Cerebellar nuclear complex (tissue), 1 donor: Measurements from ENCODE around the gene SRP72.
"Not testable (repeated sequence)": the region's sequence is repeated elsewhere in the genome, so short reads cannot be mapped to it uniquely, and the experiment has no call there.

Experiments
- DNase-seq, 2 experiments: peaks; one replicate each; lab custom pipeline; 2025; lab: John Stamatoyannopoulos, UW

Gene SRP72, protein sequence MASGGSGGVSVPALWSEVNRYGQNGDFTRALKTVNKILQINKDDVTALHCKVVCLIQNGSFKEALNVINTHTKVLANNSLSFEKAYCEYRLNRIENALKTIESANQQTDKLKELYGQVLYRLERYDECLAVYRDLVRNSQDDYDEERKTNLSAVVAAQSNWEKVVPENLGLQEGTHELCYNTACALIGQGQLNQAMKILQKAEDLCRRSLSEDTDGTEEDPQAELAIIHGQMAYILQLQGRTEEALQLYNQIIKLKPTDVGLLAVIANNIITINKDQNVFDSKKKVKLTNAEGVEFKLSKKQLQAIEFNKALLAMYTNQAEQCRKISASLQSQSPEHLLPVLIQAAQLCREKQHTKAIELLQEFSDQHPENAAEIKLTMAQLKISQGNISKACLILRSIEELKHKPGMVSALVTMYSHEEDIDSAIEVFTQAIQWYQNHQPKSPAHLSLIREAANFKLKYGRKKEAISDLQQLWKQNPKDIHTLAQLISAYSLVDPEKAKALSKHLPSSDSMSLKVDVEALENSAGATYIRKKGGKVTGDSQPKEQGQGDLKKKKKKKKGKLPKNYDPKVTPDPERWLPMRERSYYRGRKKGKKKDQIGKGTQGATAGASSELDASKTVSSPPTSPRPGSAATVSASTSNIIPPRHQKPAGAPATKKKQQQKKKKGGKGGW

DNA sequence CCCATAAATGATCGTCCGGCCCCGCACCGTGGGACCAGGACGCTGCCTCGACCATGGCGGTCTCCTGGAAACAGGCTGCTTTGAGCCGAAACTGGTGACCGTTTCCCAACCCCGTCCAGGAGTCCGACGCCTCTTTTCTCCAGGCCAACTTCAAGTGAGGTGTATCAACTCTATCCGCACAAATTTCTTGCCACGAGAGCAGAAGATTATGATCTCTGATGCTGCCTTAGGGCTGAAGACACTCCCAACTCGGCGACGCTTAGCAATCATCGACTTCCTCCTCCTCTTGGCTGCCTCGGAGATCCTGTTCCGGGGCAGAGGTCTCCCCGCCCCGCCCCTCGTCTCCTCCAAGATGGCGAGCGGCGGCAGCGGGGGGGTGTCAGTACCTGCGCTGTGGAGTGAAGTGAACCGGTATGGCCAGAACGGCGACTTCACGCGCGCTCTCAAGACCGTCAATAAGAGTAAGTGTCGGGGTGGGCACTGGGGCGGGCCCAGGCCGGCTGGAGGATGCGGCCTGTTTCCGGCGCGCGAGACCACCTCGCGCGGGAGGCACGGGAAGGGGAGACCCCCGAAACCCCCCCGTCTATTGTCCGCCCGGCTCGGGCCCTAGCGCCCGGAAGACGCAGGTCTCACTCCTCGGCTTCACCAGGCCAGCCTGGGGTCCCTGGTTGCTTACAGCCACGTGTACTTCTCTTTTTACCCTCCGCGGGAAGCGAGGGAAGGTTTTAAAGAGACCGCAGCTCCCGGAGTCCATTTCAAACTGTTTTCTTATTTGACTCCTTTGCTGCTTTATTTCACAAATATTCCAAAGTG is at the start of gene SRP72:
Gene SRP72, plus strand, starts transcription at position 334 of the 813 bp plus-strand sequence. Its CDS starts 19 bp downstream, at position 353.
- peak; percentile 3 to 75 for DNase-seq

DNA sequence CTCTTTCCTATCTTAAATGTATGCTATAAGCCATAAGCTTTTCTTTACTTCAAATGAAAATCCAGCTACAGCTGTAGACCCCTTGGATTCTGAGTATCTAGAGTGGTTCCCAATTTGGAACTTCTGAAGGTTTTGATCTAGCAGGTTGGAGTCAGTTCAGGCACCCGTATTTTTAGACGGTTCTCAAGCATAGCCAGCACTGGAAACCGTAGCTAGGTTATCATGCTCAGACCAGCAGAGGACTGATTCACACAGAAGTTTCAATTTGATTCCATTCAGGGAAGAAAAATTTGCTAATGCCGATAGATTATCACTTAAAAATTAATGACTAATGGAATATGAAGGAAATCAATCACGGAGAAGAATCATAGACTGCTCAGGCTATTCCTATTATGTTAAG is 43.2 kb upstream of the SRP72 start:
- DNase-seq: no peak

DNA sequence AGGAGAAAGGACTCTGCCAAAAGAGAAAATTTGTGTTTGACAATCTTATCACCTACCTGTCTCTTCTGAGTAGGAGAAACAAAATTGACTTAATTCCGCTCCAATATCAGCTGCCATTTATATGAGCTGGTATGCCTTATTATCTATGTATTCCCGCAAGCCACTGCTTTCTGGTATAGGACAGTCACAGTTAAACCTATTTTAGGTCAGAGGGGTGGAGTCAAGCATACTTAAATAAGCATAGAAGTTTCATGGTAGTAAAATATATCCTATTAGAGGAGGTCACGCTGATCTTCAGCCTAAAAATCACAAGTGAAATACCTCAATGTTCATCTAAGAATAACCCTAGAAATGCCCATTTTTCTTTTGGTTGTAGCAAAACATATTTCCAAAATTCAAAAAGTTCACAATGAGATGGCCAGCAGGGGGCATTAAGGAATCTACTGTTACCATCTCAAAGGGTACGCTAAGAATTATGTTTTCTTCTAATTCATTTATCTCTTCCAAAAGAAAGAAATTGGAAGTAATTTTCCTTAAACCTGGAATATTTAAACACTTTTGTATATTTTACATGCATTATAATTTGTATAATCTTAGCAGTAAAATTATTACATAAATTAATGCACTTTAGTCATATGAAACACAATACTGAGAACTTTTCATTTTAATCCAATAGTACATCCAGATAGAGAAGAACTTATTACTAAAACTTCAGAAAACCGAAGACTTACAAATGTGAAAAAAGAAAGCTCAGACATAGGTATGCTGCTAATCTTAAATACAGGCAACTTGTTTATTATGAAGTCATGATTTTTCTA is 42.5 kb upstream of the SRP72 start:
- no peak for DNase-seq

DNA sequence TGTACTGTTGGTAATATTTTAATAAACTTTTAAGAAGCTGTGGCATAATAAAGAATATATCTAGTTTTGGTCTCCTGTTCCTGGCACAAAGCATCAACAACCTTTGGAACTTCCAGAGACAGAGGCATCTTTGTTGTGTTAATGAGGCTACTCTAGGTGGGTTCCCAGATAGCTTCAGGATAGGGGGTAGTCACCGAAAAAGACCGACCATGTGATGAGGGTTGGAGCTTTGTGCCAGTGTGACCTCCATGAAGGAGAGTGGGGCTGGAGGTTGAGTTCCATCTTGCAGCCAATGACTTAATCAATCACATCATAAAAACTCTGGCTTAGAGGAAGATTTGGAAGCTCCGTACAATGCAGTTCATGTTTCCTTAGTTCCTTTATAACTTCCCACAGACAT is 41.9 kb upstream of the SRP72 start:
- no peak for DNase-seq

DNA sequence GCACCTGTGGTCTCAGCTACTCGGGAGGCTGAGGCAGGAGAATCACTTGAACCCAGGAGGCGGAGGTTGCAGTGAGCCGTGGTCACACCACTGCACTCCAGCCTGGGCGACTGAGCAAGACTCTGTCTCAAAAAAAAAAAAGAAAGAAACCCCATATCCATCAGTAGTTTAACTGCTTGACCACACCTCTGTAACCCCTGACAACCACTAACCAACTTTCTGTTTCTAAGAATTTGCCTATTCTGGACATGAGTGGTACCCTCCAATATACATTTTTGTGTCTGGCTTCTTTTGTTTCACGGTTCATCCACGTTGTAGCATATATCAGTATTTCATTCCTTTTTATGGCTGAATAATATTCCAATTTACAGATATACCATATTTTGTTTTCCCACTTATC is 41.1 kb upstream of the SRP72 start:
- no peak for DNase-seq

DNA sequence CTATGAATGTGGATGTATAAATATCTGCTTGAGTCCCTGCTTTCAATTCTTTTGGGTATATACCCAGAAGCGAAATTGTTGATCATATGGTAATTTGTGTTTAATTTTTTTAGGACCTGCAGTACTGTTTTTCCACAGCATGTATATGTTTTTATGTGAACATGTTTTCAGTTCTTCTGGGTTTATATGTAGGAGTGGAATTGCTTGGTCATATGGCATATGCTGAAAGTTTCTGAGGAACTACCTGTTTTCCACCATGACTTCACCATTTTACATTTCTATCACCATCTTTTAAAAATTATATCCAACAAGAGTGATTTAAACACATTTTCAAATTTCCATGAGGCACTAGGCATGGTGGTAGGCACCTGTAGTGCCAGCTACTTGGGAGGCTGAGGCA is 40.2 kb upstream of the SRP72 start:
- no peak for DNase-seq

DNA sequence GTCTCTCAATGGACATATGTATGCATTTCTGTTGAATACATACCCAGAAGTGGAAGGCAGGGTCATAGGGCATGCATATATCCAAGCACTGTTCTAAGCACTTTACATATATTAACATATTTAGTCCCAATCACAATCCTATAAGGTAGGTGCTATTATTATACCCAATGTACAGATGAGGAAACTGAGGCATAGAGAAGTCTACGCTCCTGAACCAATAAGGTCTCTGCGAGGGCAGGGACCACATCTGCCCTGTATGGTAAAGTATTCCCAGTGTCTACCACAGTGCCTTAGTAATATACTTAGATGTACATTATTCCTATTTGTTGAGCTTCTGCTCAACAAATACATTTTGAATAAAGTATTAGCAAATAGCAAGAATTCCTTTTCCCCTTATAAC is 37.2 kb upstream of the SRP72 start:
- no peak for DNase-seq

DNA sequence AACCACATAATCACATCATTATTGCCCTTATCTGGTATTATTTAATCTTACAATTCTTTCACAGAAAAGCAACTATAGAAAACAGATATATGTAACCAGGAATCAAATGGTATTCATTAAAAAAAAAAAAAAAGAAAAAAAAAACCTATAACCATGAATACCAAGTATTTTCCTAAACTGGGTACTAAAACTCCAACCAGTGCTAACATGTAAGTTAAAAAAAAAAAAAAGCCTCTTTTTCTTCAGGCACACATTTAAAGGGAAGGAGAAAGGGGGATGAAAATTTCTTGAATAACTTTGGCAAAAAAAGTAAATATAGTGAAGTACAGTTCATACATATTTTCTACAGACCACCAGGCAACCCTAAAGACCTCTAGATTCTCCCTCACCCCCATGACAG is 34.1 kb upstream of the SRP72 start:
- DNase-seq: no peak

DNA sequence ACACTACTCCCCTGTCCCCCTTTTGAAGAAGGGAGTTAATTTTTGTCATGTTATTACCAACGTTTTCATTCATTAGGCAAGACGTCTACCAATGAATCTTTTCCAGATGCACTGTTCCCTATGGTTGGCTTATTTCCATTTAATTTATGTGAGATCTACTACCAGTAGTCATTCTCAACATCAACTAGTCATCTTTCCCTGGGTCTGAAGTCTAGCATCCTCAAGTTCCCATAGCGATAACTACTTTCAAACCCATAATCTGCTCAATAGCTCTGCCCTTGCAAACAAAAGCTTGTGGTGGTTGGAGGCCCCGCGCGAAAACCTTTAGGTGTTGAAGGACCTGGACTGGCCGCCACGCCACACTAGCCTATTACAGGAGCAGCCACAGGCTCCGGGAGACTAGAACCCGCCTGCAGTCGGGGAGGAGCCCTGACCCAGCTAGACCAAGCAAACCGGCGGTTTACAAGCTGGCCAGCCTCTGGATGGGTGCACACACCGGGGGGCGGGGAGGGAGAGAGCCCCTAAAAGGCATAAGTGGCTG is 32.7 kb upstream of the SRP72 start:
- DNase-seq: no peak

DNA sequence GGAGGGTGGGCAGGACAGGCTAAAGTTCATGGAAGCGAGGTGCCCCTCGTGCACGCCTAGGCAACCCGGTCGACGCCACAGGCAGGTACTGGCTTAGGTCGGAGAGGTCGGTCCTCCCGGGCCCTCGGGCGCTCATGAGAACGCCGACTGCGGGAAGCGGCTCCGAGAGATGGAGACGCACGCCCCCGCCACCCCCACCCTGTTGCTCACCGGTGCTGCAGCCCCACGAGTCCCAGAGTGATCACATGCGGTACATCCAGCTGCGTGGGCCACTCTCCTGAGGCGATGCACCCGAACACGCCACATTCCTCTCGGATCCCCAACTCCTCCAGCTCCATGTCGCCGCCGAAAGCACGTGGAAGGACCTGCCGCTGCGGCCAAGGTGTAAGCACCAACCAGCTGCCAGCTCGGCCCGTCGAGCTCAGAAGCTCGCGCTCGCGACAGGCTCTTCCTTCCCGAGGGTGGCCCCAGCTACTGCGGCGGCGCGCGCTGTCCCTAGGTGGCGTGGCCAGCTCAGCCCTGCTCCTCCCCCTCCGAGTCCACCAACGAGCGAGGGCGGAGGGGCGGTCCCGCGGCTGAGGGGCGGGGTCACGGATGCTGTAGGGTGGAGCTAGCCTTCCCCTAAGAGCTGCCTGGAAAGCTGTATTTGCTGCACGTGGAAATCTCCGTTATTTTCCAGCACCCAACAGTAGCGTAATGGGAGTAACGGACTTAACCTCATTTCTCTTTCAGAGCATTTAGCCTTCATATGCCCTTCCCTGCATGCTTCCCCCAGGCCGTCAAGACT is 32.1 kb upstream of the SRP72 start, which contains the start of gene PPAT:
Gene PPAT, minus strand, starts transcription at position 476 of the 787 bp plus-strand sequence. Its CDS starts 138 bp downstream, at position 338.
- peak; percentile 92 to 93 for DNase-seq

DNA sequence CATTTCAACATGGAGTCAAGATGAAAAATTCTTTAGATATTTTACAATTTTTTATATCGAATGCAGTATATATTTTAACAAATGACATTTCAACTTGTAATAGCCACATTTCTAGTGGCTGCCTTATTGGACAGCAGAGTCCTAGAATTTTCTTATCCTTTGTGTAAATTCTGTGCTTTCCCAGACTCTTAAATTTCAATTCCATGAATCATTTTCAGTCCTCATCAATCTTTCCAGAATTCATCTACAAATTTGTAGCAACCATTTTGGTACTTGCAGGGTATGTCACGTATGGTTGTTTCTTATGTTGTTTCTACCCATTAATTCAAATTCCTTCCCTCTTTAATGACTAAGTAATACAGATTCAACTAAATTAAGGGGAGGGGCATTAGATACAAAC is 28.7 kb upstream of the SRP72 start:
- DNase-seq: no peak

DNA sequence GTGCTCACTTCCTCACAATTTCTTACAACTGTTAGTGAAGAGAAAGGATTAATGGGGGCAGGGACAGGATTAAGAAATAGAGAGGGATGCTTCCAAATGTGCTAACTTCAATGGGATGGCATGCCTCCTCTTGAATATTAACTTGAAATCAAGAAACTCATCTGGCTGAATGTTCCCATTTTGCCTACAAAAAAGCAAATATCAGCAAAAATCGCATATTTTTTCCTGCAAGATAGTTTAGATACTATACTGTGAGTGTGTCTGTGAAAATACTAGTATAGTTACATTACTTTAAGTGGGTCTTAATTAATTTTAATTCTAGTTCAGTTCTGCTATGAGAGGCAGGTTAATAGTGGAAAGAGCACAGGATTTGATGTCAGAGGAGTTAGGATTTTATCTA is 26.4 kb upstream of the SRP72 start:
- DNase-seq: no peak

DNA sequence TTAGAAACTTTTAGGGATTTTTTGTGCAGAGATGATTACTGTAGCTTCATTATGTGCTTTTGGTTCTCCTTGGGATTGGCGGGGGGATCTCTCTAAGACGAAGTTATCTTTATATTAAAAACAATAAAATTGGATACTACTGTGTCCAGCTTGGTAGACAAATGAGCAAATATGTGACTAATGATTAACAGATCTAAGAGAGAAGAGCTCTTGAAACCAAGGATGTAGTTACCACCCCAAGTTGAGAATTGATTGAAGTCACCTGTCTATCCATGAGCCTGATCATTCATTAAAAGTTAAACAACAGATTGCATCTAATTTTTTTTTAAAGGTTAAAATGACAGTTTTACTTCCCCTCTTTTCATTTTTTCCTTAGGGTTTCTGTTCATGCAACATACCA is 22.7 kb upstream of the SRP72 start:
- no peak for DNase-seq

DNA sequence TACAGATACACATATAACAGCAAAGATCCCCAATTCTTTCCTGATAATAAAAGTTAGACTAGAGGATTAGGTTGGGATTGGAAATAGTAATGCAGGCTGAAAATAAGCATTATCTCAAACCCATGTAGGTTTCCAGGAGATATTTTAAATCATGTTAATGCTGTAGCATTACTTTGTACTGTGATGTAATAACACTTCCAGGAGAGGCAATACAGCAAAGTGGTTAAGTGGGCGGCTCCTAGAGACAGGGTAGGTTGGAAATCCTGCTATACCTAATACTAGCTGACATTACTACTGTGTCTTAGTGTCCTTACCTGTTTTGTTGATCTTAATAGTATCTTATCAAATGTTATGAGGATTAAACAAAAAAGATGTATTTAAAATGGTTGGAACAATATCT is 21.7 kb upstream of the SRP72 start:
- DNase-seq: no peak

DNA sequence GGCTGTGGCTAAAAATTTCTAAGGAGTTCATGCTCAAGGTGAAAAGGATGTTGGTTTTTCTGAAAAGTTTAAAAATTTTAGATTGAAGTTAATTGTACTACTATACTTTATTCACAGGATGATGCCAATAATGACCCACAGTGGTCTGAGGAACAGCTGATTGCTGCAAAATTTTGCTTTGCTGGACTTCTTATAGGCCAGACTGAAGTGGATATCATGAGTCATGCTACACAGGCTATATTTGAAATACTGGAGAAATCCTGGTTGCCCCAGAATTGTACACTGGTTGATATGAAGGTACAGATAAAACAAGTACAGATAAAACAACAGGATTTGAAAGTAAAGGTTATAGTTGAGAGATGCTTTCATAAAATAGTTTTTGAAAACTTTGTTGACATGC is 19.1 kb upstream of the SRP72 start:
- DNase-seq: no peak

DNA sequence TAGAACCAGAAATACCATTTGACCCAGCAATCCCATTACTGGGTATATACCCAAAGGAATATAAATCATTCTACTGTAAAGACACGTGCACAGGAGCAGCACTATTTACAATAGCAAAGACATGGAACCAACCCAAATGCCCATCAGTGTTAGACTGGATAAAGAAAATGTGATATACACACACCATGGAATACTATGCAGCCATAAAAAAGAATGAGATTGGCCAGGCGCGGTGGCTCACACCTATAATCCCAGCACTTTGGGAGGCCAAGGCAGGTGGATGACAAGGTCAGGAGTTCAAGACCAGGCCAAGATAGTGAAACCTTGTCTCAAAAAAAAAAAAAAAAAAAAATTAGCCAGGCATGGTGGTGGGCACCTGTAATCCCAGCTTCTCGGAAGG is 17.9 kb upstream of the SRP72 start:
- DNase-seq: not testable (repeated sequence)

DNA sequence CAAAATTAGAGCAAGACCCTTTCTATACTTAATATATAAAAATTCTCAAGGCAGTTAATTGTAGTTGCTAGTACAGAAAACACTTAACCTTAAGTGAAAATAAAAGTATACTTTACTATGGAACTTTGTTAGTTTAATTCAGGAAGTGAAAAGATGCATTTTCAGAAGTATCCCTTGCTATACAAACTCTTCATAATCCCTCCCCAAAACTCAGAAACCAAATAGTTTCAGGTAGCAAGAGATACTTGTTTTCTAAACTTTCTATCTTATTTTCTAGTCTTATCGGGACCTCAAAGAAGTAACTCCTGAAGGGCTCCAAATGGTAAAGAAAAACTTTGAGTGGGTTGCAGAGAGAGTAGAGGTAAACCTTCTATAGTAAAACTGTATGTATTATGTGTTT is 17.1 kb upstream of the SRP72 start:
- no peak for DNase-seq

DNA sequence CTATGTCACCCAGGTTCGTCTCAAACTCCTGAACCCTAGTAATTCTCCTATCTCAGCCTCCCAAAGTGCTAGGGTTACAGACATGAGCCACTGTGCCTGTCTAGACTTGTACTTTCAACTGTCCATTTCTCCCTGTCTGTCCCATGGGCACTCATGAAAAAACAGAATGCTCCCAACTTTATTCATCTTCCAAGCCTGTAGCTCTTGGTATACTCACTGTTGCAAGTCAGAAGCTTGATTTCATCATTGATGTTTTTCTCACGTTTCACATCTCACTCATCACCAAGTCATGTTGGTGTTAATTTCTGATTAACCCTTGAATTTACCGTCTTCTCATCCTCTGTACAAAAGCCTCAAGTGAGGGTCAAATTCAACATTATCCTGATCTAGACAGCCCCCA is 7.3 kb upstream of the SRP72 start:
- no peak for DNase-seq

DNA sequence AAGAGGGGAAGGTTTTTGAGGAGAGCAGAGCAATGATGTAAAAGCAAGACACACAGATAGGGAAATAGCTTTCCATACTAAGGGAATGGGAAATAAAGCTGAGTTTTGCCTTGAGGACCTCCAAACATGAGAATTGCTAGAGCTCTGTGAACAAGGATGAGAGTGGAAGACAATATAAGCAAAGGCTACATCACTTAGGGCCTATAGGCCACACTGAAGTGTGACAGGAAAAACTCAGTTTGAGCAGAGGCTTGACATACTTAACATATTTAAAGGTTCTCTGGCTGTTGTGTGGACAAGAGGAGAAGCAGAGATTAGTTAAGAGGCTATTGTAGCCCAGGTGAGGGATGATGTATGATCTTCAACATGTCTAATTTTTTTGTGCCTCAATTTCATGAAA is 5.3 kb upstream of the SRP72 start:
- DNase-seq: no peak

DNA sequence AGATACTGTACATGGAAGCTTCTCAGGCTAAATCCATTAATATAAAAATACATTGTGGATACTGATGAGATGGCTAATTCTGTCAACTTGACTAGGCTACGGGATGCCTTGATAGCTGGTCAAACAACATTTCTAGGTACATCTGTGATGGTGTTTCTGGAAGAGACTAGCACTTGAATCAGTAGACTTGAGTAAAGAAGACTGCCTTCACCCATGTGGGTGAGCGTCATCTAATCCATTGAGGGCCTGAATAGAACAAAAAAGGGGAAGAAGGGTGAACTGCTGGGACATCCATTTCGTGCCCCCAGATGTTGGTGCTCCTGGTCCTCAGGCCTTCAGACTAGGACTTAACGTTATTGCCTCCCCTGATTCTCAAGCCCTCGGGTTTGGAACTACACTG is 3.7 kb upstream of the SRP72 start:
- DNase-seq: no peak

DNA sequence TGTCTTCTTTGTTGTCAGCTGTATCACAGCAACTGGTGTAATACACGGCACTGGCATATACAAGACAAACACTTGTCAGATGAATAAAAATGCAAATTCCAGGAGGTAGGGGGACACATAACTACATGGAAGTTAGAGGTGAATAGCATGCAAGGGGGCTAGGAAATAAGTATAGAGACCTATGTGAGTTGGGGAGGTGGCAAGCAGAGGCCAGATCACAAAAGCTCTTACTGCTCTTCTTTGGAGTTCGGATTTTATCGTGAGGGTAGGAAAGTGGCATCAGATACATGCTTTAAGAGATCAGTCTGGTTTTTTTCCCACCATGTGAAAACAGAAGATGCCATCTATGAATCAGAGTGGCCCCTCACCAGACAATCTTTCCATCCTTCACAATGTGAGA is 2.8 kb upstream of the SRP72 start:
- DNase-seq: no peak
